Activated naive CD8-positive, alpha-beta T cell treated with anti-CD3 and anti-CD28 coated beads, Interleukin-2, amount 50 U/mL, for 16 hours (primary cell): ENCODE measurements around the gene CSNK2A3.

ENCODE experiments used
- DNase-seq: peaks from one replicate; pipeline ENCODE4 v3.0.0-alpha.2; 2020; ENCODE audit warnings: low read depth, low spot score

The CSNK2A3 gene

GRCh38 chr11:11338304-11338703, 14.7 kb downstream of the CSNK2A3 start:
- no peak for DNase-seq

DNA sequence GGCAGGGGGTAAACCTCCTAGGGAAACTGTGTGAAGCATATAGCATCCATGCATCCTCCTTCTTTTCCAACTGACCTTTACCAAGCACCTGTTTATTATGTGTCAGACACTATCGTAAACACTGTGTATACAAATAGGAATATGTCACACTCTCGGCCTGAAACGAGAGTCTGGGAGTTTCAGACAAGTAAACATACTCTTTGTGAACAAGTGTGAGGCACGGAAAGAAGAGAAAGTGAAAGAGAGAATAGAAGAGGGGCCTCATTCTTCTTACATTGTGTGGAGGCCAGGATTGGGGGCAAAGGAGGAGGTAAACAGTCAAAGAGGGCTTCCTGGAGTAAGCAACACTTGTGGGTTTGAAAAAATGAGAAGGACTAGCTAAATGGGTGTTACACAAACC, 16.4 kb downstream of the CSNK2A3 start:
- DNase-seq, result no peak

GRCh38 chr11:11335043-11335442, 18.0 kb downstream of the CSNK2A3 start:
- no peak for DNase-seq

DNA sequence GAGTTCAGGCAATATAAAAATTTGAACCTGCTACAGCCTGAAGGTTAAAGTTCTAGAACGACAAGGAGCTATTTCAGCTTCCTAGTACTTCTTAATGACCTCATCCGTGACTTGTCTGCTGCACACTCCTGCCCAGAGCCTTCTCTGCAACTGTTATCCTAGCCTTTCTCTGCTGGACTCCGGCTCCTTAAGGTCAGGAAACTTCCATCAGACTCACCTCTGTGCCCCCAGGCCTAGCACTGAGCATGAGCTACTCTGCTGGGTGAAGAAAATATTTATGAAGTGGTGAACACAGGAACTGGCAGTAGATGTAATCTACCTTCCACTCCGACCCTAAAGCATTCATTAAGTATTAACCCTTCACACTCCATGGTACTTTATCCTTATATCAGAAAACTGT, 18.4 kb downstream of the CSNK2A3 start:
- DNase-seq, result no peak

DNA sequence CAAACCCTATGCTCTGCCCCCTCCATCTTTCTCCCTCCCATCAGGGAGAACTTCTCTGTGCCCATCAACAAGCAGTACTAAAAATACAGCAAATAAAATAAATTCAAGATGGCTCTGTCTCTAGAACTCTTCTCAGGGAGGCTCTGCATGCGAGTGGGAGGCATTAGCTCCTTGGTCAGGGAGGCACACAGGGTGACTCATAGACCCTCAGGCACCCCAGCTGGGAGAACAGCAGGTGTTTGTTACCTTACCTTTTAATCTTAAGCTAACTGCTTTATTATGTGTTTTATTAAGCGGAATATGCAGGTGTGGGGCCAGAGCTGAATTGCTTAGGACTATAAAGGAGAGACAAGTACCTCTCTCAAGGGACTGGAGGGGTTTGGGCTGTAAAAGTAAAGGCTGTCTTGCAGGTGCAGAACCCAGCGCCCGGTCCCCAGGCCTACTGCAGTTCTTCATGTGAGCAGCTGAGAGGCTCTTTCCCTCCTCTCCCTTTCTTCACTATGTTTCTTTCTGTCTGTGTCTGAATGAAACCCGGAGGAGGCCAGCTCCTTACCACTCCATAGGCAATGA, 20.8 kb downstream of the CSNK2A3 start:
- no peak for DNase-seq

DNA sequence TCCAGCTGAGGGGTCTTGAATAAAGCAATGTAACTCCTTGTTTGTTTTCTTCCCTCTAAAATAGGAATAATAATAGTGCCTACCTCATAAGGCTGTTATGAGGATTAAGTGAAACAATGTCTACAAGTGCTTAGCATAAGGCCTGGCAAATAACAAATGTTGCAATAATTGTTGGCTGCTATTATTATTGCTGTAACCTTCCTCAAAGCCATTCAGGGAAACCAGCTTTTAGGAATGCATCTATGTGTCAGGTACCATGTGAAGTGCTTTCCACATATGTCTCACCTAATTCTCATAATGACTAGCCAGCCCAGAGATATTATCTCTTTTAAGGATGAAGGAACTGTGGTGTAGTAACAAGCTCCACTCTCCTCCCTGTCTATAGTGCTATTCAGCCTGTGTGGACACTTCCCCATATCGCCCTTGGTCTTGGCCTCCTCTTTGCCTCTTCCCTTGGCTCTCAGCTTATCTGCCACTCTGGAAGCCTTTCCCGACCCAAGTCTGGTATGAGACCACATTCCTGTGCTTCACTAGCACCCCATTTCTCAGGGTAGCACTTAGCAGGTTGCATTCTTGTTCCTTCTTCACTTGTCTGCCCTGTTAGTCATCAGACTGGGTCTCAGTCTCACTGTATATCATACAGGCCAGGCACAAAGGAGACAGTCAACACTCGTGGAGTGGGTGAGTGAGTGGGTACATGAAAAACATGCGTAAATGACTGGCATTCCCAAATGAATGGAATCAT, 23.8 kb downstream of the CSNK2A3 start:
- DNase-seq, result no peak

DNA sequence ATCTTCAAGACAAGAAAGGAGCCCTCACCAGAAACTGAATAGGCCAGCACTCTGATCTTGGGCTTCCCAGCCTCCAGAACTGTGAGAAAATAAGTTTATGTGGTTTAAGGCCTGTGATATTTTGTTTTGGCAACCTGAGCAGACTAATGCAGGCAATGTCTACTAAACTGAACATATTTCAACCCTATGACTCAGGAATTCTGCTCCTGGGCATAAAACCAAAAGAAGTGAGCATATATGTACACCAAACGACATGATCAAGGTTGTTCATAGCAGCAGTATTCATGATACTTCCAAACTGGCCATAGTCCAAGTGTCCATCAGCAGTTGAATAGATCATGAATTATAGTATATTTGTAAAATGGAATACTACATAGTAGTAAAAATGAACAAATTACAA, 29.0 kb downstream of the CSNK2A3 start:
- no peak for DNase-seq

- no peak for DNase-seq
Observed at GRCh38 chr11:11322101-11322500, 30.9 kb downstream of the CSNK2A3 start.

DNA sequence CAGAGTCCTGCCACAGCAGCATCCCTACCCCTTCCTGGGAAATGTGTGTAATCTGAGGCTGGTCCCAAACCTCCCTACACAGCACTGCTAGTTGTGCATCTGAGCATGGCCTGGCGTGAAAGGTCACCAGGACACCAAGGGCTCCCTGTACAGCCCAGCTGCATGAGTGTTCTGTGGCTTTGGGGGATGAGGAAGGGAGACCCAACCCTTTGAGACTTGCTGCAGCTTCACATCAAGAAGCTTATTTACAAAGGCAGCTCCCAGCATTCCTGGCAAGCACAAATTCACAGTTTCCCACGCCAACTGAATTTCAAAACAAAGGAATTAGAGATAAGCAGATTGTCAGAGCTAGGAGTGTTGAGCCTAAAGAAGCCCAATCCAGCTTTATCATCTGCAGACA, 32.2 kb downstream of the CSNK2A3 start:
- no peak for DNase-seq

DNA sequence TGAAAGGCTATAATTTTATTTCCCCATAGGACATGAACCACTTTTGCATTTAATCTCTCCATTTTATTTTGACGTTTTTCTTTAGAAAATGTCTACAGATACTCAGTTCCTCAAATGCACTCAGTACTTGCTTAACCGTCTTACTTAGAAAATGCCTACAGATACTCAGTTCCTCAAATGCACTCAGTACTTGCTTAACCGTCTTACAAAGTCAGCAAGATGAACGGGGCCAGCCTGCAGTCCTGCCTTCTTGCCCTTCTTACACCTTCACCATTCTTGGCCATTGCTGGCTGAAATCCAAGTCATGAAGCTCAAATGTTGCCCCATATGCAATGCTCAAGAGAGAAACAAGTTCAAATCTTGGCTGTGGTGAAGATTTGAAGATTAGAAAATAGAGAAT, 34.1 kb downstream of the CSNK2A3 start:
- no peak for DNase-seq

- no peak for DNase-seq
Observed at GRCh38 chr11:11318461-11318860, 34.6 kb downstream of the CSNK2A3 start.

DNA sequence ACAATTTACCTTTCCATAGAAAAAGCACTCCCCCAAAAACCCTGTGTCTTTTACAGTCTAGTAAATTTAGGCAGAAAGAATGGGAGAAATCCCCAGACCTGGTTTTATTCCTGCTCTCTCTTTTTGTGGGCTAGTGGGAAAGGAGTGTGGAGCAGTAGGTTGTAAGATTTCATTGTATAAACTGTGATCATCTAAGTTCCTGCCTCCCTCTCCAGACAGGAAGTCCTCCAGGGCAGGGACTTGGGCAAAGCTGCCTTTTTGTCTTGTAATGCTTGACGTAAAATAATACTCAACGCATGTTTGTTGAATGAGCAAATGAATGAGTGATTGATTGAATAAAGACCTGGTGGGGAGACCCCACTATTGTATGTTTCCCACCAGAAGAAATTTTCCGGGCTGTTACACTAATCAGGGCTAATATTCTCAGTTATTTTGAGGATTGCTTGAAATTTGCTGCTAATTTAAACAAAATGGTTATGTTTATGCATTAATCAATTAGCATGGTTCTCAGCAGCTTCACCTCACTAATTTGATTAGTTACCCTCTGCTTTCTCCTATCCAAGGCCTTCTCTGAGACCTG, 36.3 kb downstream of the CSNK2A3 start:
- no peak for DNase-seq

- DNase-seq, result no peak
Observed at GRCh38 chr11:11313902-11314692, 39.0 kb downstream of the CSNK2A3 start.

DNA sequence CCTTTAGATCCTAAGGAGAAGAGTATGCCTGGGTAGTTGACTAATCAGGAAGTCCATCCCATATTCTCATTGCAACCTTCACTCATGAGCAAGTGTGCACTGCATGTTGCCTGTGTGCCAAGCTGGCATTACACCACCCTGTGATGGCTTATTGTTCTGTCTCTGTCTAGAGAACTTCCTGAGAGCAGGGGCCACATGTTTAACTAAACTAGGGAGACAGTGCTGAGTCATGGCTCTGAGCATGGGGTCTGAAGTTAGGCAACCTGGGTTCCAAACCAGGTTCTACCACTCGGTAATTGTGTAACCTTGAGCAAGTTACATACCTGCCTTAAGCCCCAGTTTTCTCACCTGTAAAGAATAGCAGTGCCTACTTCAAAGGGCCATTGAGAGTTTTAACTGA, 39.6 kb downstream of the CSNK2A3 start:
- no peak for DNase-seq

DNA sequence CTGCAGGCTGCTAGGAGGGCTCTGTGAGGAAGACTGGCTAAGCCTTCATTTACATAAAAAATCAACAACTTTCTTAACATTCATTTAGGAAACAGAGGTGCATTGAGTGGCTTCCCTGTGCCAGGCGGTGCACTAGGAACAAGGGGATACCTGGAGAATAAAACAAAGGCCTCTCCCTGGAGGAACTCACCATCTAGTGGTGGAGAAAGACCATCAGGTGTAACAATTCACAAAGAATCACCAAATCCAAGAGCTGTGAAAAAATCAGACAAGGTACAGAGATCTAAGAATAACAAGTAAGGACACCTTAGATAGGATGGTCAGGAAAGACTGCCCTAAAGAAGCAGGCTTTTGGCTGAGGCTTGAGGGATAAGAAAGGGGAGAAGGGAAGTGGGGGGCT, 40.3 kb downstream of the CSNK2A3 start:
- DNase-seq, result no peak

GRCh38 chr11:11311169-11311568, 41.9 kb downstream of the CSNK2A3 start:
- no peak for DNase-seq

- DNase-seq, result no peak
Observed at GRCh38 chr11:11309906-11310305, 43.1 kb downstream of the CSNK2A3 start.

DNA sequence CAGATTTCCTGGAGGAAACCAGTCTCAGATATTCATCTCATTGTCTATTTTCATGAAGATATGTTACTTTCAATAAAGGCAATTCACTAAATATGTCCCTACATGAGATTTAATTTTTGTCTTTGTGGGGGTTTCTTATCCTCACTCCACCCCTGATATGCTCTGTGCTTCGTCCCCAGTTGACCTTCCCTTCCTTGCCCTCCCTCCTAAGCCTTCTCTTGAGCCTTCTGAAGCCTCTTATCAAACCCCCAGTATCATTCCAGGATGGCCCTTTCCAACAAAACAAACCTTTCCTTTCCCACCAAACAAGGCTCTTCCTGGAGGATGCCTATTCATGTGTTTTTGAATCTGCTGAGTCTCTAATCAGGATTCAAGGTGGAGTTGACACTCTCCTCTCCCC, 44.8 kb downstream of the CSNK2A3 start:
- no peak for DNase-seq

GRCh38 chr11:11306855-11307254, 46.2 kb downstream of the CSNK2A3 start:
- no peak for DNase-seq

DNA sequence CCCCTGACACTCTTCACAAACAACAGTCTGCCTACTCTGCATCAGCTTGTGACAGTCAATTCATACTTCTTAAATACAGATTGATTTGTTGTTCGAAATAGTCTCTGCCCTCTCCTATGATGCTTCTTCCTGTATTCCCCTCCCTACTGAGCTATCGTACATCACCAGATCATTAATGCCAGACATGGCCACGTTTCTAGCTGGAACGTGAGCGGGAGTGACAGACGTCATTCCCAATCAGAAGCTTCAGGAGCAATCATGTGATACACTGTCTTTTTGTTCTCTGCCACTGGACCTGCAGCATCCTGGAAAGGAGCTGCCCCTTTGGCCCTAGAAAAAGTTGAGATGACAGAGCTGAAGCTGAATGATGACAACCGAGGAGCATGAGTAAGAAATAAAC, 48.5 kb downstream of the CSNK2A3 start:
- no peak for DNase-seq

GRCh38 chr11:11302565-11302964, 50.5 kb downstream of the CSNK2A3 start:
- DNase-seq, result no peak
